Gastroesophageal sphincter (tissue), 2 donors: ENCODE results near the gene FCAR.
"Not testable (repeated sequence)": the region's sequence is repeated elsewhere in the genome, so short reads cannot be mapped to it uniquely, and the experiment has no call there.

Source experiments
- EP300 ChIP-seq: sonication (generic); formaldehyde crosslinking; IDR thresholded peaks from one replicate; pipeline ENCODE4 v1.6.1; 2017; ENCODE audit warnings: antibody characterized with exemption, mild to moderate bottlenecking
- POLR2AphosphoS5 ChIP-seq: sonication (generic); formaldehyde crosslinking; IDR thresholded peaks from one replicate; pipeline ENCODE4 v1.6.1; 2017; ENCODE audit warnings: antibody characterized with exemption

GRCh38 chr19:54859421-54859820, 14.6 kb upstream of the FCAR start:
- not testable (repeated sequence) for TF ChIP-seq EP300, POLR2AphosphoS5
